K562 (cell line): ENCODE data around the gene KRABD2.

Experiments
- ELF4 ChIP-seq: fragments of 450-650 bp; formaldehyde crosslinking; IDR thresholded peaks from 2 replicates; pipeline ENCODE4 v1.4.0; 2022; ENCODE audit warnings: missing genetic modification characterization
- IFI16 ChIP-seq: fragments of 250-450 bp; sonication (Bioruptor Pico); IDR thresholded peaks from 2 replicates; pipeline ENCODE4 v2.1.2; 2022; ENCODE audit warnings: mild to moderate bottlenecking, inconsistent platforms
- POLR2A ChIP-seq: fragments of 450-650 bp; conservative IDR thresholded peaks from 2 replicates; pipeline ENCODE4 v1.6.1; 2016
- POLR3A ChIP-seq: IDR thresholded peaks from 2 replicates; pipeline ENCODE4 v1.6.1; 2011; ENCODE audit warnings: borderline replicate concordance, mild to moderate bottlenecking, moderate library complexity; ENCODE audit not compliant: insufficient read length, insufficient read depth; ENCODE audit errors: extremely low read depth
- SIN3A ChIP-seq, 2 experiments: fragments of 150-350 bp in 1 of 2; IDR thresholded peaks; 2 replicates each; pipeline ENCODE4 v1.6.1; 2011 to 2016; ENCODE audit warnings: borderline replicate concordance in 2 of 2, low read depth in 2 of 2, low read length in 2 of 2, mild to moderate bottlenecking in 2 of 2, moderate library complexity in 2 of 2; ENCODE audit not compliant: control insufficient read depth in 1 of 2
- TFAP4 ChIP-seq: sonication (generic); formaldehyde crosslinking; IDR thresholded peaks from 2 replicates; pipeline ENCODE4 v1.8.0; 2022; ENCODE audit warnings: missing genetic modification reagents, mild to moderate bottlenecking, moderate library complexity, borderline replicate concordance
- THRA ChIP-seq: fragments of 450-650 bp; IDR thresholded peaks from 2 replicates; pipeline ENCODE4 v1.6.1; 2017; ENCODE audit warnings: mild to moderate bottlenecking, moderate library complexity
- ZNF57 ChIP-seq: fragments of 450-650 bp; formaldehyde crosslinking; IDR thresholded peaks from 2 replicates; pipeline ENCODE4 v1.4.0; 2020; ENCODE audit warnings: mild to moderate bottlenecking, moderate library complexity
- ZNF77 ChIP-seq: fragments of 250-450 bp; sonication (Bioruptor Pico); IDR thresholded peaks from 2 replicates; pipeline ENCODE4 v1.5.0; 2020

- TF ChIP-seq POLR3A (no peak), THRA (no peak), TFAP4 (CRISPR knock-in tag) (no peak), ELF4 (CRISPR knock-in tag) (no peak), IFI16 (no peak), ZNF77 (CRISPR knock-in tag) (no peak), POLR2A (no peak), SIN3A (IDR thresholded peaks at IDR 0.05; ENCODE audit: borderline replicate concordance in 2 of 2, control insufficient read depth in 1 of 2, low read depth in 2 of 2, low read length in 2 of 2) (no peak), ZNF57 (CRISPR knock-in tag) (no peak)
Measured at GRCh38 chr17:8412089-8412488, 35.6 kb upstream of the KRABD2 start.
